Tibial artery (tissue), 4 donors: Measurements from ENCODE around the gene FASTK.
A peak's percentile ranks its signal among the peaks of the same experiment; 100 is the strongest.

Source experiments
- DNase-seq, 2 donors: peaks; one replicate each; pipeline ENCODE4 v3.0.0-alpha.2; 2019
- H3K27ac ChIP-seq, 2 donors: fragments of 200-600 bp; sonication (generic) in 1 of 2; 1 replicate in 1 of 2; 2 replicates in 1 of 2; pipeline ENCODE4 v1.5.1; 2018 to 2019; ENCODE audit warnings: mild to moderate bottlenecking in 1 of 2
- H3K27me3 ChIP-seq, 2 donors: fragments of 200-600 bp; sonication (generic) in 1 of 2; one replicate each; pipeline versions ENCODE4 v1.5.1 to v1.6.0; 2016 to 2019
- H3K36me3 ChIP-seq, 3 donors: fragments of 200-600 bp; sonication (generic) in 2 of 3; one replicate each; pipeline ENCODE4 v1.5.1; 2016 to 2019; ENCODE audit warnings: mild to moderate bottlenecking in 2 of 3
- H3K4me1 ChIP-seq, 4 donors: fragments of 200-600 bp; sonication (generic) in 2 of 4; 1 replicate in 3 of 4; 2 replicates in 1 of 4; pipeline ENCODE4 v1.5.1; 2016 to 2019
- H3K4me3 ChIP-seq, 2 donors: fragments of 200-600 bp; sonication (generic) in 1 of 2; 1 replicate in 1 of 2; 2 replicates in 1 of 2; pipeline ENCODE4 v1.5.1; 2018 to 2019; ENCODE audit warnings: mild to moderate bottlenecking in 2 of 2
- H3K9me3 ChIP-seq, 3 donors: fragments of 200-600 bp; sonication (generic) in 1 of 3; one replicate each; pipeline ENCODE4 v1.5.1; 2016 to 2019
- CTCF ChIP-seq, 2 experiments: fragments of 200-600 bp in 1 of 2; fragments of 450-650 bp in 1 of 2; IDR thresholded peaks; one replicate each; pipeline ENCODE4 v1.5.1; 2017 to 2019; ENCODE audit warnings: antibody characterized with exemption in 2 of 2, mild to moderate bottlenecking in 1 of 2, moderate library complexity in 1 of 2
- intact Hi-C: fragments of 100-400 bp; cut with DNase I; formaldehyde crosslinking; loops from one replicate; pipeline ENCODE4 v1.15.0; 2023; ENCODE audit warnings: low total_unique reads

Gene FASTK

GRCh38 chr7:151123822-151124464 lies 43.3 kb upstream of the FASTK start:
- peak; percentile 61 to 89 for DNase-seq
- Histone ChIP-seq H3K27me3 (no peaks in the 10 kb centered on the region), H3K9me3 (no peaks in the 10 kb centered on the region), H3K4me1 (peaks cover 0 to 22% (median 11%) of the 10 kb centered on the region in 4 donors), H3K36me3 (peaks cover 34 to 89% (median 71%) of the 10 kb centered on the region in 3 donors), H3K27ac (no peak overlapping the region), H3K4me3 (no peak overlapping the region)
- TF ChIP-seq CTCF (IDR thresholded peaks at IDR 0.05): peak; percentile 92 to 99
- intact Hi-C loops: loop anchor here (2.0 to 5.0 kb wide), 2 partner anchors 49 to 178 kb away; no protein-coding TSS in a partner anchor

DNA sequence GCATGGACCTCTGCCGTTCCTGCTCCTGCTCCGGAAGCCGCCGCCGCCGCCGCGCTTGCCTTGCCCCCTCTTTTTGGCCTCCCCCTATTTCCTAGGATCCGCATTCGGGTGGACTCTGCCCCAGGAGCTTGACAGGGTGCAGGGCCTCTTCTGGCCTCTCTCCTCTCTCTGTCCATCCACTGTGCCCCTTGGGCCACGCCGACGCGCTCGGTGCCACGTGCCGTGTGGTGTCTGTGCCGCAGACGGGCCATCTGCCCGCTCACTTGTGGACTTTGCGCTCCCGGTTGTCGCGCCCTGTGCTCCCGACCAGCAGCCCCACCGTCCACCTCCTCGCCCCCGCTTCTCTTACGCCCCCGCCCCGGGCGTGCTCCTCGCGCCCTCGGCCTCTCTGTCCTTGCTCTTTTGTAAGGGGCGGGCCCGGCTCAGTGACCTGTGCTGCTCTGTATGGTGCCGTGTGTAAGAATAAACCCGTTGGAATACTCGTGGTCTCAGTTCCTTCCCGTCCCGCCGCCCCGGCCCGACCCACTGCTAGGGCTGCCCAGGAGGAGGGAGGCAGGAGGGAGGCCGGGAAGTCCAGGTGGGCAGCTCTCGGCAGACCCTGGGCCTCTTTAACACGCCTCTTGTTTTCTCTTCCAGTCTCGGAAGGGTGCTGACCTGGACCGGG lies 42.7 kb upstream of the FASTK start:
- H3K36me3 ChIP-seq: peaks cover 34 to 89% (median 71%) of the 10 kb centered on the region in 3 donors
- H3K27ac ChIP-seq: no peak overlapping the region
- no peak for TF ChIP-seq CTCF (IDR thresholded peaks at IDR 0.05)
- H3K9me3 ChIP-seq: no peaks in the 10 kb centered on the region
- intact Hi-C loops: loop anchor here (5.0 kb wide), 1 partner anchor 179 kb away; no protein-coding TSS in a partner anchor
- H3K4me3 ChIP-seq: no peak overlapping the region
- no peaks in the 10 kb centered on the region for H3K27me3 ChIP-seq
- H3K4me1 ChIP-seq: peaks cover 0 to 22% (median 11%) of the 10 kb centered on the region in 4 donors
- no peak for DNase-seq

- intact Hi-C loops: loop anchor here (5.0 kb wide), 1 partner anchor 180 kb away; no protein-coding TSS in a partner anchor
- Histone ChIP-seq H3K27ac (no peak overlapping the region), H3K27me3 (no peaks in the 10 kb centered on the region), H3K36me3 (peaks cover 30 to 89% (median 71%) of the 10 kb centered on the region in 3 donors), H3K9me3 (no peaks in the 10 kb centered on the region), H3K4me1 (peaks cover 0 to 22% (median 11%) of the 10 kb centered on the region in 4 donors), H3K4me3 (no peak overlapping the region)
- TF ChIP-seq CTCF (IDR thresholded peaks at IDR 0.05): no peak
- DNase-seq: no peak
Measured at GRCh38 chr7:151122796-151123157, 42.2 kb upstream of the FASTK start.

- peaks cover 30 to 90% (median 74%) of the 10 kb centered on the region in 3 donors for H3K36me3 ChIP-seq
- no peaks in the 10 kb centered on the region for H3K27me3 ChIP-seq
- TF ChIP-seq CTCF (IDR thresholded peaks at IDR 0.05): no peak
- intact Hi-C loops: loop anchor here (5.0 kb wide), 1 partner anchor 180 kb away; no protein-coding TSS in a partner anchor
- DNase-seq: no peak
- H3K4me1 ChIP-seq: peaks cover 0 to 22% (median 11%) of the 10 kb centered on the region in 4 donors
- no peak overlapping the region for H3K4me3 ChIP-seq
- H3K9me3 ChIP-seq: no peaks in the 10 kb centered on the region
- no peak overlapping the region for H3K27ac ChIP-seq
Measured at GRCh38 chr7:151122276-151122675, 41.7 kb upstream of the FASTK start.

GRCh38 chr7:151121380-151122170 lies 41.0 kb upstream of the FASTK start:
- intact Hi-C loops: loop anchor here (5.0 kb wide), 1 partner anchor 181 kb away; no protein-coding TSS in a partner anchor
- no peak for TF ChIP-seq CTCF (IDR thresholded peaks at IDR 0.05)
- no peak for DNase-seq
- Histone ChIP-seq H3K4me1 (peaks cover 0 to 21% (median 11%) of the 10 kb centered on the region in 4 donors), H3K36me3 (peaks cover 30 to 88% (median 78%) of the 10 kb centered on the region in 3 donors), H3K27me3 (no peaks in the 10 kb centered on the region), H3K27ac (no peak overlapping the region), H3K4me3 (no peak overlapping the region), H3K9me3 (no peaks in the 10 kb centered on the region)
